Ovary (tissue), 10 donors: Measurements from ENCODE around the gene CPN1. TPM values are rescaled to one million over a fixed set of nuclear protein-coding genes. Genes with fewer than 3 reads are reported as not detected.
"Not testable (repeated sequence)": the region's sequence is repeated elsewhere in the genome, so short reads cannot be mapped to it uniquely, and the experiment has no call there.

Source experiments
- DNase-seq, 5 donors: peaks; one replicate each; pipeline ENCODE4 v3.0.0-alpha.2; 2019 to 2020
- H3K27ac ChIP-seq, 2 donors: fragments of 200-600 bp; one replicate each; pipeline versions ENCODE4 v1.5.1 to v1.8.0; 2019 to 2022
- H3K27me3 ChIP-seq: fragments of 200-600 bp; one replicate; pipeline ENCODE4 v1.8.0; 2022
- H3K36me3 ChIP-seq: fragments of 200-600 bp; sonication (generic); one replicate; pipeline ENCODE4 v1.5.1; 2019
- H3K4me1 ChIP-seq: one replicate; pipeline ENCODE4 v1.8.1; 2013; ENCODE audit warnings: mild to moderate bottlenecking, moderate library complexity; ENCODE audit not compliant: insufficient read depth
- H3K4me3 ChIP-seq: fragments of 200-600 bp; sonication (generic); one replicate; pipeline ENCODE4 v1.5.1; 2017
- H3K9me3 ChIP-seq, 2 donors: fragments of 200-600 bp in 1 of 2; sonication (generic) in 1 of 2; one replicate each; pipeline versions ENCODE4 v1.5.1 to v1.8.1; 2013 to 2019; ENCODE audit warnings: mild to moderate bottlenecking in 1 of 2, moderate library complexity in 1 of 2
- EP300 ChIP-seq: sonication (generic); formaldehyde crosslinking; IDR thresholded peaks from one replicate; pipeline ENCODE4 v1.6.1; 2017; ENCODE audit warnings: antibody characterized with exemption
- POLR2A ChIP-seq: fragments of 450-650 bp; IDR thresholded peaks from one replicate; pipeline ENCODE4 v1.6.1; 2017; ENCODE audit warnings: antibody characterized with exemption, mild to moderate bottlenecking, moderate library complexity
- WGBS, 3 donors: extraction: QIAGEN DNeasy Blood & Tissue Kit in 1 of 3; methylation state at CpG; one replicate each; pipeline versions ENCODE4 v1.1.5 to v1.1.7; 2013 to 2017; 5-methylcytosine and 5-hydroxymethylcytosine counted together
- intact Hi-C, 4 donors: fragments of 100-400 bp; cut with DNase I; formaldehyde crosslinking; loops; one replicate each; pipeline versions ENCODE4 v1.11.0 to v1.15.1; 2022 to 2023
- long read RNA-seq, 3 donors: library from polyadenylated mRNA in 2 of 3; unstranded in 2 of 3; transcript quantifications; one replicate each; pipeline ENCODE4 v2.0.0 and lab custom pipeline, GENCODE V29; 2021 to 2026
- polyA plus RNA-seq, 2 donors: library from polyadenylated mRNA; stranded (reverse); fragments of 200-250 nt in 1 of 2; fragments of 350-450 nt in 1 of 2; fragmentation: Illumina TruSeq in 1 of 2; extraction: RNeasy Lipid Tissue Mini Kit (QIAGEN cat#74804) in 1 of 2; gene quantifications; one replicate each; pipeline ENCODE4 v1.2.3, GENCODE V29; 2013 to 2014
- total RNA-seq, 7 donors: library from RNA; depleted of rRNA in 2 of 7; stranded (reverse); fragments of >200 nt in 2 of 7; fragmentation: NEBNext Ultra II Directional in 3 of 7; extraction: Animal tissue kit (Norgen Biotek cat#: 25700) in 3 of 7; gene quantifications; one replicate each; pipeline versions ENCODE4 v1.1.0 to v1.2.4, GENCODE V29; 2016 to 2023
- TF ChIP-seq, protein P1 (sequence below), 3 donors: fragments of 450-650 bp in 2 of 3; fragments of 200-600 bp in 1 of 3; IDR thresholded peaks; one replicate each; pipeline versions ENCODE4 v1.5.1 to v1.8.0; 2016 to 2022; ENCODE audit warnings: antibody characterized with exemption in 3 of 3, mild to moderate bottlenecking in 1 of 3
- donor health status: DM: no; HTN: no; CAD: no; lungs with moderate emphysema.
- donor health status: DM: no; HTN: no; CAD: no.
- donor health status: Bipolar disorder and iron deficiency.
- donor health status: DM: yes; HTN: yes; CAD: no.
- donor health status: DM: no; HTN: no; CAD: no.
- donor health status: DM: yes; HTN: yes; CAD: no.

Gene CPN1
- total RNA-seq (not detected), polyA plus RNA-seq (not detected)
- long read RNA-seq, donor 1, result 0 reads
- long read RNA-seq, donor 2, result 0 reads
- long read RNA-seq, donor 3, result 0 reads

DNA sequence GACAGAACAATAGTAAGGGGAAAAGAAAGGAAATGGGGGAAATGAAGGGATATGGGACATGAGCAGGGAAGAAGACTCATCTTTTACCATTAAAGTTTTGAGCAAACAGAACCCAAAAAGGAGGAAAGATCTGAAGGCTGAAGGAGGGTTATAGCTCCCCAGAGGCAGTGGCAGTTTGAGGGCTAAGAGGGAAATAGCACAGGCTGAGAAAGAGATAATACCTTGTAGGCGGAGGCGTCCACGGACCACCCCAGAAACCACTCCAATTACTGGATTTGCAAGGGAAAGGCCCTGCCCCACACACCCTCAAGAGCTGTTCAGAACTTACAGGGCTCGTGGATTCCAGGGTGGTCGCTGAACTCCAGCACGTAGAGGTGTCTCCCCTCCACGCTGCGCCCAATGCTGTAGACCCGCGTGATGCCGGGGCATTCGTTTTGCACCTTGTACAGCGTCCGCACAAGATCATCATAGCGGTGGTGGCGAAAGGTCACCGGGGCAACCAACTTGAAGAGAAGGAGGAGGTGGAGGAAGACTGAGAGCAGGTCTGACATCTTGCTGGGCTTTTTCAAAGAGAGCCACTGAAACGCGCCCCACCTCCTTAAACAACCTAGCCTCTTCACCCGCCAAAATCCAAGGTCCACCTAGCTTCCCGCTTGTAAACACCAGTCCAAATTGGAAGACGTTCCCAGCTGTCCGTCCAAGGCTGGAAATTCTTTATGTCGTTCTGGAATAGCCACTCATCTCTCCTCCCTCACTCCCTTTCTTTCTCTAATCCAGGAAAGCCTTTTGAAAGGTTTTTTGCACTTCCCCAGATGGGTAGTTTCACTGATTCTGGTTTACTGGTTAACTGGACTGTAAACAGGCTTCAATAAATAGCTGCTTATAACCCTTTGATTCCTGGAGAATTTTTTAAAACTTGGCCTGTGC is at the start of gene CPN1:
Gene CPN1, minus strand, starts transcription at position 795 of the 927 bp plus-strand sequence. Its CDS starts 244 bp downstream, at position 551.
- intact Hi-C loops, result no loop called here
- no peaks in the 10 kb centered on the region for H3K9me3 ChIP-seq
- no peaks in the 10 kb centered on the region for H3K4me1 ChIP-seq
- H3K27me3 ChIP-seq, result no peaks in the 10 kb centered on the region
- TF ChIP-seq EP300 (no peak), POLR2A (no peak)
- TF ChIP-seq, protein P1, sequence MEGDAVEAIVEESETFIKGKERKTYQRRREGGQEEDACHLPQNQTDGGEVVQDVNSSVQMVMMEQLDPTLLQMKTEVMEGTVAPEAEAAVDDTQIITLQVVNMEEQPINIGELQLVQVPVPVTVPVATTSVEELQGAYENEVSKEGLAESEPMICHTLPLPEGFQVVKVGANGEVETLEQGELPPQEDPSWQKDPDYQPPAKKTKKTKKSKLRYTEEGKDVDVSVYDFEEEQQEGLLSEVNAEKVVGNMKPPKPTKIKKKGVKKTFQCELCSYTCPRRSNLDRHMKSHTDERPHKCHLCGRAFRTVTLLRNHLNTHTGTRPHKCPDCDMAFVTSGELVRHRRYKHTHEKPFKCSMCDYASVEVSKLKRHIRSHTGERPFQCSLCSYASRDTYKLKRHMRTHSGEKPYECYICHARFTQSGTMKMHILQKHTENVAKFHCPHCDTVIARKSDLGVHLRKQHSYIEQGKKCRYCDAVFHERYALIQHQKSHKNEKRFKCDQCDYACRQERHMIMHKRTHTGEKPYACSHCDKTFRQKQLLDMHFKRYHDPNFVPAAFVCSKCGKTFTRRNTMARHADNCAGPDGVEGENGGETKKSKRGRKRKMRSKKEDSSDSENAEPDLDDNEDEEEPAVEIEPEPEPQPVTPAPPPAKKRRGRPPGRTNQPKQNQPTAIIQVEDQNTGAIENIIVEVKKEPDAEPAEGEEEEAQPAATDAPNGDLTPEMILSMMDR (IDR thresholded peaks at IDR 0.05), result no peak
- no peak within 1 kb of the TSS for H3K4me3 ChIP-seq
- no peaks in the 10 kb centered on the region for H3K36me3 ChIP-seq
- DNase-seq, result no peak
- no peak within 1 kb of the TSS for H3K27ac ChIP-seq
- 72 to 82% (median 79%) methylated on average over 24 of the region's 24 CpGs for WGBS, 3 donors

DNA sequence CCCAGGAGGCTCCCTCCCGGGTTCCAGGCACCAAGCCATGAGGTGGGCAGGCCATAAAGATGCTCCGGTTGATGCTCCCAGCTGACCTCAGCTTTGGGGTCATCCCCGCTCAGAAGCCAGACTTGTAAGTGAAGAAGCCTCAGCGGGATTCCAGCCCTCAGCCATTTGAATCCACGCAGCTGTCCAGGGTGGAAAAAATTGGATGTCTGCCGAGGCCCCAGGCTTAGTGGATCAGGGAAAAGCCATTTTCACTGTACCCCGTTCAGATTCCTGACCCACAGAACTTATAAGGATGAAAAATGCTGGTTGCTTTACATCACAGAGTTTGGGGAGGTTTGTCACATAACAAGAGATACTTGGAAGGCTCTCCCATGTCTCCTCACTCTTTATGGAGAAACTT is 49.2 kb upstream of the CPN1 start:
- Histone ChIP-seq H3K9me3 (peaks cover 0 to 6% of the 10 kb centered on the region in 2 donors), H3K27me3 (no peaks in the 10 kb centered on the region), H3K27ac (no peak overlapping the region), H3K4me1 (no peaks in the 10 kb centered on the region), H3K4me3 (no peak overlapping the region), H3K36me3 (no peaks in the 10 kb centered on the region)
- intact Hi-C loops, result no loop called here
- TF ChIP-seq EP300 (no peak), POLR2A (no peak)
- TF ChIP-seq, protein P1 (IDR thresholded peaks at IDR 0.05), result no peak
- WGBS, 3 donors, result 26 to 33% (median 27%) methylated on average over 7 of the region's 7 CpGs
- no peak for DNase-seq

DNA sequence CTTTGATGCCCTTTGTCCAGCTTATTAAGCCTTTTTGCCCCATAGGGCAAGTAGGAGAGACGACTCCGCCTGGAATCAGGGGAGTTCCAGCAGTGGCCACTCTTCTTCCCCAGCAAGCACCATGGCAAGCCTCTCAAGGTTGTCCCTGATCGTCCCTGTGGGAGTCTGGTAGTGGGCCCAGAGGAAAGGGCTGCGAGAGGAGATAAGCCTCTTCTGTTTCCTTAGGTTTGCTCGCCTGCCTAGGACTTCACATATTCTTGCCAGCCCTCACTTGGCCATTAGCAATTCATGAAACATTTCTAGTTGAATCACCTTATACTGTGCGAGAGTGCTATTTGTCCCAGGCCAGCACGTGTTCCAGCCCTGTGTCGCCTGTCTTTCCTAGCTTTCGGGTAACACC is 47.8 kb upstream of the CPN1 start:
- TF ChIP-seq EP300, result no peak
- no peak for TF ChIP-seq POLR2A
- TF ChIP-seq, protein P1 (IDR thresholded peaks at IDR 0.05), result no peak
- DNase-seq, result no peak
- no peaks in the 10 kb centered on the region for H3K36me3 ChIP-seq
- no peaks in the 10 kb centered on the region for H3K4me1 ChIP-seq
- intact Hi-C loops, result no loop called here
- no peak overlapping the region for H3K27ac ChIP-seq
- H3K4me3 ChIP-seq, result no peak overlapping the region
- H3K9me3 ChIP-seq, result no peaks in the 10 kb centered on the region
- H3K27me3 ChIP-seq, result no peaks in the 10 kb centered on the region
- 64 to 68% (median 67%) methylated on average over 9 of the region's 9 CpGs for WGBS, 3 donors

- Histone ChIP-seq H3K4me1 (no peaks in the 10 kb centered on the region), H3K4me3 (no peak overlapping the region), H3K9me3 (no peaks in the 10 kb centered on the region), H3K27me3 (no peaks in the 10 kb centered on the region), H3K36me3 (no peaks in the 10 kb centered on the region), H3K27ac (no peak overlapping the region)
- TF ChIP-seq, protein P1 (IDR thresholded peaks at IDR 0.05), result no peak
- TF ChIP-seq EP300, result no peak
- TF ChIP-seq POLR2A, result no peak
- intact Hi-C loops, result no loop called here
- WGBS, 3 donors, result 71 to 81% (median 80%) methylated on average over 8 of the region's 8 CpGs
- no peak for DNase-seq
Observed at GRCh38 chr10:100128951-100129350, 47.3 kb upstream of the CPN1 start.

DNA sequence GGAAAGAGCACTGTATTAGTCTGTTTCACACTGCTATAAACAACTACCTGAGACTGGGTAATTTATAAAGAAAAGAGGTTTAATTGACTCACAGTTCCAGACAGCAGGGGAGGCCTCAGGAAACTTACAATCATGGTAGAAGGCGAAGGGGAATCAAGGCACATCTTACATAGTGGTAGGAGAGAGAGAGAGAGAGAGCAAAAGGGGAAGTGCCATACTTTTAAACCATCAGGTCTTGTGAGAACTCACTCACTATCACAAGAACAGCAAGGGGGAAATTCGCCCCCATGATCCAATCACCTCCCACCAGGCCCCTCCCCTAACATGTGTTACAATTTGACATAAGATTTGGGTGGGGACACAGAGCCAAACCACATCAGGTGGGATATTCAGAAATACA is 43.7 kb upstream of the CPN1 start:
- H3K27me3 ChIP-seq, H3K4me1 ChIP-seq, H3K36me3 ChIP-seq, H3K4me3 ChIP-seq, H3K27ac ChIP-seq, H3K9me3 ChIP-seq, DNase-seq, intact Hi-C loops: not testable (repeated sequence)
- 71 to 84% (median 74%) methylated on average over 2 of the region's 2 CpGs for WGBS, 3 donors
